Measurements from ENCODE around the gene TSHZ3. TPM values are rescaled to one million over a fixed set of nuclear protein-coding genes. Genes with fewer than 3 reads are reported as not detected.

TSHZ3 gene
- total RNA-seq, 4 donors from 2014 or later = 2.1 to 3.2 (median 2.7) TPM

DNA sequence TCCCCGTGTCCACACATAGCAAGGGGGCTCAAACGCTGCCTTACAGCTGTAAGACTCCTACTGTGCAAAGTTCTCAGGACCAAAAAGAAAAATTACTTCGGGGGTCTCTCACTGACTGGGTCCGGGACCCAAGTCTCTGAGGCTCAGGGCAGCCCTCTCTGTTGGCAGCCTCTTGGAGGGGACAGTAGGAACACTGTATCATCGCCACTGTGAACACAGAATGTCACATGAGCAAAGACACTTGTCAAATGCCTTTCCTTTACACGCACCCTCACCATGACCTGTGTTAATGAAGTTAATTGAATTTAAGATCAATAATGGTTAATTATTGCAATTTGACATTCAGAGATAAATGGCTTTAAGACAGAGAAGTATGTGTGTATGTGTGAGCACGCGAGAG lies 49.6 kb downstream of the TSHZ3 start:
- Histone ChIP-seq H3K27ac (no peak overlapping the region), H3K4me3 (no peak overlapping the region), H3K36me3 (no peaks in the 10 kb centered on the region), H3K9me3 (no peaks in the 10 kb centered on the region), H3K27me3 (no peaks in the 10 kb centered on the region), H3K4me1 (no peaks in the 10 kb centered on the region)
- 82% methylated on average over 8 of the region's 8 CpGs for WGBS
- TF ChIP-seq POLR2AphosphoS5 (IDR thresholded peaks at IDR 0.05) (no peak), EP300 (IDR thresholded peaks at IDR 0.05) (no peak)
- TF ChIP-seq, protein P1, sequence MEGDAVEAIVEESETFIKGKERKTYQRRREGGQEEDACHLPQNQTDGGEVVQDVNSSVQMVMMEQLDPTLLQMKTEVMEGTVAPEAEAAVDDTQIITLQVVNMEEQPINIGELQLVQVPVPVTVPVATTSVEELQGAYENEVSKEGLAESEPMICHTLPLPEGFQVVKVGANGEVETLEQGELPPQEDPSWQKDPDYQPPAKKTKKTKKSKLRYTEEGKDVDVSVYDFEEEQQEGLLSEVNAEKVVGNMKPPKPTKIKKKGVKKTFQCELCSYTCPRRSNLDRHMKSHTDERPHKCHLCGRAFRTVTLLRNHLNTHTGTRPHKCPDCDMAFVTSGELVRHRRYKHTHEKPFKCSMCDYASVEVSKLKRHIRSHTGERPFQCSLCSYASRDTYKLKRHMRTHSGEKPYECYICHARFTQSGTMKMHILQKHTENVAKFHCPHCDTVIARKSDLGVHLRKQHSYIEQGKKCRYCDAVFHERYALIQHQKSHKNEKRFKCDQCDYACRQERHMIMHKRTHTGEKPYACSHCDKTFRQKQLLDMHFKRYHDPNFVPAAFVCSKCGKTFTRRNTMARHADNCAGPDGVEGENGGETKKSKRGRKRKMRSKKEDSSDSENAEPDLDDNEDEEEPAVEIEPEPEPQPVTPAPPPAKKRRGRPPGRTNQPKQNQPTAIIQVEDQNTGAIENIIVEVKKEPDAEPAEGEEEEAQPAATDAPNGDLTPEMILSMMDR (IDR thresholded peaks at IDR 0.05) = no peak
- no peak for DNase-seq (ENCODE audit: low spot score in 2 of 2)

DNA sequence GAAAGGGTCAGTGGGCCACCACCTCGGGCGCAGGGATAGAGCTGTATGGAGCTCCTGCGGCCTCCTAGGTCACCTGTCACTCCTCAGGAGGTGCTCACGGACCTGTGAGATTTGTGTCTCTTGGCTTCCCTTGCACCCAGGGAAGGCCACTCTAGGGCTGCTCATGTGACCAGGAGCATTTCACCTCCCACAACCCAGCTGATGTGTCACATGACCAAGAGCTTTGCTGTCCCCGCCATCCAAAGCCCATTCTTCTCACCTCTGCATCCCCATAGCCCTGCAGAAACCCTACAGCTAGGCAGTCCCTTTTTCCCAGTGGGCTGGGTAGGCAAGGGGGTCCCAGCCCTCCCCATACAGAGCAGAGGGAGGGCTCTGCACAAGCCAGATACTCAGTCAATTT lies 51.2 kb downstream of the TSHZ3 start:
- Histone ChIP-seq H3K27ac (no peak overlapping the region), H3K4me3 (no peak overlapping the region), H3K9me3 (no peaks in the 10 kb centered on the region), H3K4me1 (no peaks in the 10 kb centered on the region), H3K27me3 (no peaks in the 10 kb centered on the region), H3K36me3 (no peaks in the 10 kb centered on the region)
- 93% methylated on average over 4 of the region's 5 CpGs for WGBS
- TF ChIP-seq POLR2AphosphoS5 (IDR thresholded peaks at IDR 0.05) (no peak), POLR2A (IDR thresholded peaks at IDR 0.05) (no peak), EP300 (IDR thresholded peaks at IDR 0.05) (no peak)
- TF ChIP-seq, protein P1 (IDR thresholded peaks at IDR 0.05) = no peak
- no peak for DNase-seq (ENCODE audit: low spot score in 2 of 2)

DNA sequence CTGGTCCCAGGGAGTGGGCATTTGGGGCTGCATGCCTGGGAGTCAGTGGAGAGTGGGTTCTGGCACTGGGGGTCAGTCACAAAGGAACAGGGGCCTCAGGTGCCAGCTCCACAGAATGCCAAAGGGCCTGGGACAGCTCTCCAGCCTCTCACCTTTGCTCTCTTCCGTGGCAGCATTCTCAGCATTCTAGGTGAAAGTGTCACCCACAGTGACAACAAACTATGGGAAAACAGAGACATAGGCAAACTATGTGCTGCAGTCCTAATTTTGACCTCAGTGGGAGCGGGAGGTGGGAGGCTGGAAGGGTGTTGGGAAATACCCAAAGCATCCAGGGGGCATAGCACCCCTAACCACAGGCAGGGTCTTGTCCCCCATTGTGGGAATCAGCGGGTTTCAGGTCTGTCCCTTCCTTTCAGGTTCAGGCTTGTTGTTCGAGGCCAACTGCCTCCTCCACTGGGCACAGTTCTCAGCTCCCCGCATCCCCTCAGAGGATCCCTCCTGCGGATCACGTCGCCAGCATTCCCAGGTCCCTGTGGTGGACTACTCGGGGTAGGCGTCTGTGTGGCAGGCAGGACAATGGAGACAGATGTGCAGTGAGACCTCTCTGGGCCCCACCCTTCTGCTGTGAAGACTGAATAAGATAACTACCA lies 52.4 kb downstream of the TSHZ3 start:
- DNase-seq (ENCODE audit: low spot score in 2 of 2) = no peak
- no peak overlapping the region for H3K27ac ChIP-seq
- H3K36me3 ChIP-seq = no peaks in the 10 kb centered on the region
- 94% methylated on average over 7 of the region's 10 CpGs for WGBS
- no peaks in the 10 kb centered on the region for H3K27me3 ChIP-seq
- no peaks in the 10 kb centered on the region for H3K9me3 ChIP-seq
- no peak overlapping the region for H3K4me3 ChIP-seq
- TF ChIP-seq POLR2A (IDR thresholded peaks at IDR 0.05) = no peak
- TF ChIP-seq POLR2AphosphoS5 (IDR thresholded peaks at IDR 0.05) = no peak
- TF ChIP-seq, protein P1 (IDR thresholded peaks at IDR 0.05) = no peak
- TF ChIP-seq EP300 (IDR thresholded peaks at IDR 0.05) = no peak
- H3K4me1 ChIP-seq = no peaks in the 10 kb centered on the region

DNA sequence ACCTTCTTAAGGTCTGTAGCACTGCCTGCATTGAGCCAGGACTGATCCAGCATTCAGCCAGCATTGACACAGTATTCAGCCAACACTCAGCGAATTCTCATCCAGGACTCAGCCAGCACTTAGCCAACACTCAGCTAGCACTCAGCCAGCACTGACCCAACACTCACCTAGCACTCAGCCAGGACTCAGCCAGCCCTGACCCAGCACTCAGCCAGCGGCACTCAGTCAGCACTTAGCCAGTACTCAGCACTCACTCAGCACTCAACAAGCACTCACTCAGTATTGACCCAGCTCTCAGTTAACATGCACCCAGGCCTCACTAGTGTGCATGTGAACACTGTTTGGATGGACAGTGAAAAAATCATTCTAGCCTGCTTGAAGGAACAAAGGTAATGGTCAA lies 55.0 kb downstream of the TSHZ3 start:
- Histone ChIP-seq H3K4me1 (no peaks in the 10 kb centered on the region), H3K9me3 (no peaks in the 10 kb centered on the region), H3K4me3 (no peak overlapping the region), H3K27ac (no peak overlapping the region), H3K36me3 (no peaks in the 10 kb centered on the region), H3K27me3 (no peaks in the 10 kb centered on the region)
- no peak for DNase-seq (ENCODE audit: low spot score in 2 of 2)
- WGBS = 100% methylated on average over 1 of the region's 2 CpGs
- no peak for TF ChIP-seq POLR2AphosphoS5 (IDR thresholded peaks at IDR 0.05)
- TF ChIP-seq POLR2A (IDR thresholded peaks at IDR 0.05) = no peak
- TF ChIP-seq EP300 (IDR thresholded peaks at IDR 0.05) = no peak
- TF ChIP-seq, protein P1 (IDR thresholded peaks at IDR 0.05) = no peak

DNA sequence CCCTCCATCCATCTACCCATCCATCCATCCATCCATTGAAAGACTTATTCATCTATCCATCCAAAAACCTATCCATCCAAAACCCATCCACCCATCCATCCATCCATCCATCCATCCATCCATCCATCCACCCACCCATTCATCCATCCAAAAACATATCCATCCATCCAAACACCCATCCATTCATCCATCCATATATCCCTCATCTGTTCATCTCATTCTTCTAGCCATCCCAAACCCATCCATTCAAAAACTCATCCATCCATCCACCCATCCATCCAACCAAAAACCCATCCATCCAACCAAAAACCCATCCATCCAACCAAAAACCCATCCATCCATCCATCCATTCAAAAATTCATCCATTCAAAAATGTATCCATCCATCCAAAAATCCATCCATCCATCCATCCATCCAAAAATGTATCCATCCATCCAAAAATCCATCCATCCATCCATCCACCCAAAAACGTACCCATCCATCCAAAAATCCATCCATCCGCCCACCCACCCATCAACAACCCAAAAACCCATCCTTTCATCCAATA lies 56.5 kb downstream of the TSHZ3 start:
- Histone ChIP-seq H3K4me1 (no peaks in the 10 kb centered on the region), H3K9me3 (no peaks in the 10 kb centered on the region), H3K4me3 (no peak overlapping the region), H3K27ac (no peak overlapping the region), H3K36me3 (no peaks in the 10 kb centered on the region), H3K27me3 (no peaks in the 10 kb centered on the region)
- 96% methylated on average over 2 of the region's 2 CpGs for WGBS
- DNase-seq (ENCODE audit: low spot score in 2 of 2) = no peak
- TF ChIP-seq EP300 (IDR thresholded peaks at IDR 0.05) (no peak), POLR2A (IDR thresholded peaks at IDR 0.05) (no peak), POLR2AphosphoS5 (IDR thresholded peaks at IDR 0.05) (no peak)
- TF ChIP-seq, protein P1 (IDR thresholded peaks at IDR 0.05) = no peak

All from suprapubic skin (tissue), 4 donors.